Lower leg skin (tissue), 3 donors: Measurements from ENCODE around the gene SESN1.

Experiments
- CTCF ChIP-seq, 3 donors: fragments of 450-650 bp; IDR thresholded peaks; one replicate each; pipeline ENCODE4 v1.5.1; 2016; ENCODE audit warnings: antibody characterized with exemption in 3 of 3, mild to moderate bottlenecking in 3 of 3, moderate library complexity in 2 of 3
- POLR2A ChIP-seq, 2 donors: fragments of 450-650 bp; IDR thresholded peaks; one replicate each; pipeline ENCODE4 v1.6.1; 2016 to 2017; ENCODE audit warnings: antibody characterized with exemption in 2 of 2, mild to moderate bottlenecking in 1 of 2, moderate library complexity in 1 of 2

- TF ChIP-seq CTCF (IDR thresholded peaks at IDR 0.05) = no peak
- no peak for TF ChIP-seq POLR2A (IDR thresholded peaks at IDR 0.05)
Observed at GRCh38 chr6:109055771-109056235, 38.8 kb downstream of the SESN1 start.
